GM21528 (cell line): ENCODE measurements around the gene DNAH17.

Experiments
- ATAC-seq: cut with Tn5 transposase; IDR thresholded peaks from one replicate; pipeline ENCODE4 v1.9.1; 2021; ENCODE audit warnings: mild to moderate bottlenecking, moderate library complexity; ENCODE audit not compliant: unreplicated experiment, low FRiP score

The DNAH17 gene

DNA sequence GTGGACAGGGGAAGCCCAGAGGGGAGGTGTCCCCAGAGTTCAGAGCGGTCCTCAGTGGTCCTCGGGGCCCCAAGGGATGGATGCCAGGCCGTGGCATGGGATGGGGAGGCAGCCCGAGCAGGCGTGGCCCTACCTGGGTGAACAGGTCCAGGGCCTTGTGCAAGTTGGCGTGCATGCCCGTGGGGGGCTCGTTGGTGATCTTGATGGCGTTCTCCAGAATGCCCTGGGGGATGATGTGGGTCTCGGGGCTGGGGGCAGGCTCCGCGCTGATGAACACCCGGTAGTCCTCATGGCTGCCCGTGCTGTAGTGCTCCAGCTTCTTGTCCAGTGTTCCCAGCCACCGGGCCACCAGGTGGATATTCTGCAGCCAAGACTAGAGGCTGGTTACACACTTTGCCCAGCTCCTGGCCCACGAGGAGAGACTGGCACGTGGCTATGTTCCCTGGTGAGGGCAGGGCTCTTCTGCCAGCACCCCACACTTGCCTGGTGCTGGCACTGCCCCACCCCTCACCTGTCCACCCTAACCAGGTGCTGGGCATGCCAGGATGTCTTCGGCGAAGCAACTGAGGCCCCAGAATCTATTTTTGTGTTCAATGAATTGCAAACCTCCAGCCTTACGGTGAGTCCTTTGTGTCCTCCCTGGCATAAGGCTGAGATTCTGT lies 139.6 kb downstream of the DNAH17 start:
- ATAC-seq: no peak

DNA sequence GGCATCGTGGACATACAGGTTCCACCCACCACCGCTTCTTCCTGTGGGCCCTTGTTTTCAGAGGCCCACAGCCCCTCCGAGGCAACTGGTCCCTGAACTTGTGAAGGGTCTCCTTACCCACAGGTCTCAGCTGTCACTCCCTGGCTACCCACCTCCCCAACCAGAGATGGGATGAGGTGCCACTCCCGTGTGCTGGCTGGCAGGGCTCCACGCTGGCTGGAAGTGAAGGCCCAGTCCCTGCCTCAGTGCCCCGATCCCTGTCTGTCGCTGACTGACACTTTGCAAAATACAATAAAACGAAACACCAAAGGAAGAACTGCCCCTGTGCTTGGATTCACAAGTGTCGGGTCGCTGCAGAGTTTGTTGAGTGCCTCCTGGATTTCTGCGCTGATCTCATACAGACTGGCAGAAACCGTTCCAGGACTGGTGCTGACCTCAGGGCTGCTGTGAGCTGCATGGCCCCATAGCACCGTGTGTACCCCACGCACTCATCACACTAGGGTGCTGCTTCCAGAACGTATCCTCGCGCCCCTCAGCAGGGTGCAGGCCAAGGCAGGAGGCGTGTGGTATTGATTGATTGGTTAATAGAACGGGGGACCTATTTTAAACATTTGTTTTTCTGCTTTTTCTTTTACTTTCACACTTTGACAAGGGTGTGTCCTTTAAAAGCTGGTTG lies 141.7 kb downstream of the DNAH17 start:
- ATAC-seq: no peak

DNA sequence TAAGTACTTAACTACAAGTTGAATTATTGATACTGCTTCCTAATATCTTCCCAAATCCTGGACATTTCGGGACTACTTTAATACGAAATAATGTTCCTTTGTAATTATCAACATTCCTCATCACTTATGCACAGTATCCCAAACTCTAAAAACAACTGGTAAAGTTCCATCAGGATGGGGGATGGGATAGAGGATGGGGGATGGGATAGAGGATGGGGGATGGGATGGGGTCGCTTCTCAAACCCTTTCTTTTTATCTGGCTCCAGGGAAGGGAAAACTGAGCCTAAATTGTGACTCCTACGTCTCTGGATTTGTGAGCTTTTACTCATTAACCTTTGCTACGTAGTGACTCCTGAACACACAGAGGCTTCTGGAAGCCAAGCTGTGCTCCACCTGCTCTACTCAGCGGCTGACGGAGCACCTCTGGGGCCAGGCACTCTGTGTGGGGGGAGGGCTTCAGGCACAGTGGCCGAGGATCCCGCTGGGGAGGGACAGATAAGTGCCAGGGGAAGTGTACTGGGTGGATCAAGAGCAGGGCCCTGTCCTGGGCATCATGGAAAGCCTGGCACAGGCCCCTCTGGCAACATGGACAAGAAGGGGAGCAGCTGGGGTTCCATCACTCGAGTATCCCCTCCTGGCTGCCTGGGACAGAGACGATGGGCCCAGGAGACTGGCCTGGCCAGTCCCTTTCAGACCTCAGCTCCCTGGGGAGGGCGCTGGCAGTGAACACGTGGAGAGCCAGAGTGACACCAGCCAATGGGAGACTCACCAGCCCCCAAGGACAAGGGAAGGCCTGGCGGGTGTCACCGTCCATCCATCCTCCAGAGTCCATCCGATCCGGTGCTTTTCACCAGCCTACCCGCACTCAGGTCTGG lies 142.5 kb downstream of the DNAH17 start:
- no peak for ATAC-seq

DNA sequence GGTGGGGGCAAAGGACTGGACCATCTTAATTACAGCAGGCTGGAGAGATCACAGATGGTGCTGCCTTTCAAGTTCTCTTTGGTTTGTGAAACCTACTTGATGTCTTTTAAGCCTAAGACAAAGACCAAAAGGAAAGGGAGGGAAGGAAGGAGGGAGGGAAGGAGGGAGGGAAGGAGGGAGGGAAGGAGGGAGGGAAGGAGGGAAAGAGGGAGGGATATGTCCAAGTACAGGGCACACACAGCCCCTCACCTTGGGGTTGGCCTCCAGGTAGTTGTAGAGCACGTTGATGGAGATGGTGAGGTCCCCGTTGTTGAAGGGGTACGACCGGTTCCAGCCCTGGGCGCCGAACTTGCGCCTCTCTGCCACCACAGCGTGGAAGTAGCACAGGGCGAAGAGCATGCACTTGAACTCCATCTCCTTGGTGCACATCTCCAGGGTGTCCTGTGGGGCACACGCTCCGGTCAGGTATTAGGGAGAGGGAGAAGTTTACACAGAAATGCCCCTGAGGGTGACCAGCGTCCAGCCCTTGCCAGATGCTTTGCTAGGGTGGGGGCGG lies 143.3 kb downstream of the DNAH17 start:
- no peak for ATAC-seq

DNA sequence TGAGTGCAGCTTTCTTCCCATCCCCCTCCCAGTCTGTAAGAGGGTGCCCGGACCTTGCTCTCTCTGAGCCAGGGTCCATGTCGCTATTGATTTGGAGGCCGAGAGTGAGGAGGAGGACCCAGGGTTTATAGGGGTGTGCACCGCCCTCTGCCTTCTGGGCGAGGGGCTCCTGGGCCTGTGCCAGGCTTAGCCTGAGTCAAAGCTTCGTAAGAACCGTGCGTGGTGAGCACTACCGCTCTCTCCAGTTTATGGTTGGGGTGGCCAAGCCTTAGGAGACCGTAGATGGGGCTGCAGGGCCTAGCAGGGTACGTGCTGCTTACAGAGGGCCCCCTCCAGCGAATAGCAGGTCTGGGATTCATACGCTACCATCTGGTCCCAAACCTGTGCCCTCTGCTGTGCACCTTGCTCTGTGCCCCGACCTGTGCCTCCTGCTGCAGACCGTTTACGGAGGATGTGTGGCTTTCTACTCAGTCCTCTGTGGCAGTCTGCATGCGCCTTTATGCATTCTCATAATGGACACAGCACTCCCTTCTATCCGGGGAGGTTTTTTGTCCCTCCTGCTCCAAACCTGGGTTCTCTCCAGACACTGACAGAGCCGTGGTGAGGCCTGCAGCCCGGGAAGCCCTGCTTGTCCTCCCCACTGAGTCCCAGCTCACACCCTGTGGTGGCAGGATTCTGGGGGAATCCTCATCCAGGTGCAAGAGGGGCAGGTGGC lies 144.0 kb downstream of the DNAH17 start:
- no peak for ATAC-seq

DNA sequence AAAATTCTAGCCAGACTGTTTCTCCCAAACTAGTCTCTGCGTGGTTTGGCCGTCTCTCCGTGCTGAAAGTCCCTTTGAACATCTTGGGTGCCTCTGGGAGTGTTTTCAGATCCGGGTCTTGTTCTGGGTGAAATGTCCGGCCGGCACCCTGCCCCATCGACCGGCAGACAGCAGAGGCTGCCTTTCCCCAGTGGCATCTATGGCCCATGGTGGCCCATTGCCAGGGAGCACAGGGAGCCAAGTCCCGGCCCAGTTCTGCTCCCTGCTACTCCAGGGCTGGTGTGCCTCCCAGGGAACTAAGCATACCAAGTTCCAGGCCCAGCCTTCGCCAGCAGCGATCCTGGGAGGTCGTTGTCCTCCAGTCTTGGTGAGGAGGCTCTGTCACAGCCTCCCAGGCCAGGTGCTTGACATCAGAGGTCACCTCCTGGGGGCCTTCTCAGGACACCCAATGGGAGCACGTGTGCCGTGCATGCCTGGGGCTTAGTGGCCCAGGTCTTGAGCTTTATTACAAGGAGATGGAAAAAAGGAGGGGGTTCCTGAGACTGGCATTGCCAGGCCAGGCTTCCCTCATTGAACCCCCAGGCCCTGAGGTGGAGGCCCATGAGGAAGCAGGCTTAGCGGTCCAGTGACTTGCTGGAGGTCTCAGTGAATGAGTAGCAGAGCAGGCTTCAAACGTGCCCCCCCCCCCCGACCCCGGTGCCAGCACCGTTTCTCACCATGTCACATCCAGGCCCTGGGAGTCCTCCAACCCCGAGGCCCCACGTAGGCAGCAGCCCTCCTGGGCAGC lies 144.8 kb downstream of the DNAH17 start:
- ATAC-seq: no peak

DNA sequence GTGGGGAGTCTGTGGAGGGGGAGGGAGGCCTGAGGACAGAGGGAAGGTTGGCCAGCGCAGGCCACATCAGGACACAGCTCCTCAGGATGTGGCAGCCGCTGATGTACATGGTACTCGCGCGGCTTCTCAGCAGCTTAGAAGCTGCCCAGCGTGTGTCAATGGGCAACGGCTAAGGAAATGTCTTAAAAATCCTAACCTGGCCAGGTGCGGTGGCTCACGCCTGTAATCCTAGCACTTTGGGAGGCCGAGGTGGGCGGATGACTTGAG lies 145.6 kb downstream of the DNAH17 start:
- no peak for ATAC-seq

DNA sequence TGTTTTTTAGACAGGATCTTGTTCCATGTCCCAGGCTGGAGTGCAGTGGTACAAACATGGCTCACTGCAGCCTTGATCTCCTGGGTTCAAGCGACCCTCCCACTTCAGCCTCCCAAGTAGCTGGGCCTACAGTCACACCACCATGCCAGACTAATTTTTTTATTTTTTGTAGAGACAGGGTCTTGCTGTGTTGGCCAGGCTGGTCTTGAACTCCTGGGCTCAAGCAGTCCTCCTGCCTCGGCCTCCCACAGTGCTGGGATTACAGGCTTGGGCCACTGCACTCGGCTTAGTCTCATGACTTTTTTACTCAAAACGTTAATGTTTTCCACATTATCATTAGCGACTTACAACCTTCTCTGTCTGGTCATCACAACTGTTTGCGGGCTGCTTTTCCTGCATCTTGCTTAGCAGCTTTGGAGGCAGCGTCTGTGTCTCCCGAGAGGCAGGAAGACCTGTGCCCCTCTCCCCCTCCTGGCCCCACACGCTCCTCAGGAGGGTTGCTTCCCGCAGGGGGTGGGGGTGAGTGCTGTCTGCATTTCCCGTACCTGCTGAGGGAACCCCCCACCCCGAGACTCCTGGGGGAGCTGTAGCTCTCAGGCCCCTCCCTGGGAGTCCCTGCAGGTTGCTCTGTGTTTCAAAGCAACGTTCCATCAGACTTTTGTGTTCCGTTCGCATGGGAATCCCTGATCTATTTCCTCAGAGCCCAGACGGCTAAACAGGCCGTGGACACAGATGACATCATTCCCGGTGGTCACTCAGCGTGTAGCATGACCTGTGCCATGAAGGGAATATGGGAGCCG lies 146.1 kb downstream of the DNAH17 start:
- no peak for ATAC-seq

DNA sequence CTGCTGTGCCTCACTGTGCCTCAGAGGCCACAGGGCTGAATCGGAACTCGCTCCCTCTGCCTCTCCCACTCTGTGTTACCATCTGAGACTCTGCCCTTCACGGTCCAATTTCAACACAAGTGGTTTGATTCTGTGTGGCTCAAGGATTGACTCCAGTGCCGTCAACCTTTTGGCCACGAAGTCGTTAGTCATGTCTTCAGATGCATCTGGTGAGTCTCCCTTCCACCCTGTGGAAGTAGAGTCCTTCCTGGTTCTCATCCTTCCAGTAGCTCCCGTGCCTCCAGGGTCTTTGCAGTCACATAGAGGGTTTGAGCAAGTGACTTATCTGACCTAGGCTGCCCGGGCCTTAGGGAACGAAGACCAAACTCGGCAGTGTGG lies 147.6 kb downstream of the DNAH17 start:
- ATAC-seq: no peak

DNA sequence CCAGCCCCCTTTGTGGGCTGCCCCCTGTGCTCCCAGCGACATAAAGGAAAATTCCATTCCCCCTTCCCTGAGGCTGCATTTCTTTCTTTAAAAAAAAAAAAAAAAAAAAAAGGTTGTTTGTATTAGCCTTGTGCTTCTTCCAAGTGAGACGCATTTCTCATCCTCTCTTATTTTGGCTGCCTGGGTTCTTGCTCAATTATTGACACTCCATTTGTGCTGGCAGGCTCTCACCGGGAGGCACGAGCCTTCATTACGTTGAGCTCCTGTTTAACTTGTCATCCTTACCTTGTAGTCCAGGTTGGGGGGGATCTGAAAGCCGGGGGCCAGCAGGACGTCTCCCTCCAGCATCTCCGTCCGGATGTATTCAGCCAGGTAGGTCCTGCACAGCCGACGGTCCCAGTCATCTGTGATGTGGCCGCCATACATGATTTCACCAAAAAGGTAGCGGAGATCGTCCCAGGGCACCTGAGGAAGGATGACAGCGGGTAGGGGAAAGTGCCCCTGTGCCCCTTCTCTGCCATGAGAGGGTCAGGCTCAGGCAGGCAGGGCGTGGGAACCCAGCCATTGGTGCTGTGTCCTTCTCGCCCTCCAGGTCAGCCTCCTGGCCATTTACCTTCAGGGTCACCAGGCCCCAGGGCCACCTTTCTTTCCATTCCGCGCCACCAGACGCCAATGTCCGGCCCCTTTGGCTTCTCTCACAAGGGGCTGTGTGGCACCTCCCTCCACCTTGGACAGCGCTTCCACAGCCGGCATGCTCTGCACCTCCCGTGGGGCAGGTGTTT lies 148.2 kb downstream of the DNAH17 start:
- ATAC-seq: no peak

DNA sequence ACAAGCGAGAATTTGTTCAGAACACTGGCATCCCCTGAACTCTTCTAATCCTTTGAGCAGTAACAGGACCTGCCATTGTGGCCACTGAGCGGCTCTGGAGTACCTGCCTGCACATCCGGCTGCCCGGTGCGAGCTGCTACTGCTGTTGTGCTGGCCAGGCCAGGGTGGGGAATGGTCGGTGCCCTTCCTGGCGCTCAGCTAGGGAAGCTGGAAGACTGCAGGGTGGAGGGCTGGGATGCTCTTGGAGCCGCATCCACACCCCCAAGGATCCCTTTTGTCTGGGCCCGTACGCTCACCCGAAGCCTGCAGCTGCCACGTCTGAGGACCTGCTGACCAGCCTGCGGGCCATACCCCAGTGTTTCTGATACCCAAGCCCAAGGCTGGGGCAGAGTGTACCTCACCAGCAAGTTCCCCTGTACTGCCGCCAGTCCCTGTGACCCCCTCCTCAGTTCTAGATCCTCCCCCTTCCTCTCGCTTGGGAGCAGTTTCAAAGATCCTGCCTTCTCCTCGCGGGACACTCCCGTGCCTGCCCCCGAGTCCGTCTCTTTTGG lies 149.1 kb downstream of the DNAH17 start:
- no peak for ATAC-seq

DNA sequence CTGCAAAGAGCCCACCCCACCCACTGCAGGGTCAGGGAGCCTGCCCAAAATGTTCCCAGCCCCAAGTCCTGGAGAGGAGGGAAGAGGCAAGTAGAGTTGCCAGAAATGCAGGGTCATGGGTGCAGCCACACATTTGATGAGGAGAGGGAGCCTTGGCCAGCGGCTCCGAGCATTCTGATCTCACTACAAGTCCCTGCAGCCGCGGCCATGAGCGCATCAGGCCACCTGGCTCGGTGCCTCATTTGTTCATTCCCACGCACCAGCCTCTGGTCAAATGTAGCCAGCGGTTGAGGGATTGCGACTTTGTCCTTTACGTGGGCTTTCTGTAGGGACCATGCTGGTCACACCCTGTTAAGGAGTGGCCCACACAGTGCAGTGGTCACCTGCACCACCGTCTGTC lies 150.1 kb downstream of the DNAH17 start:
- ATAC-seq: no peak

DNA sequence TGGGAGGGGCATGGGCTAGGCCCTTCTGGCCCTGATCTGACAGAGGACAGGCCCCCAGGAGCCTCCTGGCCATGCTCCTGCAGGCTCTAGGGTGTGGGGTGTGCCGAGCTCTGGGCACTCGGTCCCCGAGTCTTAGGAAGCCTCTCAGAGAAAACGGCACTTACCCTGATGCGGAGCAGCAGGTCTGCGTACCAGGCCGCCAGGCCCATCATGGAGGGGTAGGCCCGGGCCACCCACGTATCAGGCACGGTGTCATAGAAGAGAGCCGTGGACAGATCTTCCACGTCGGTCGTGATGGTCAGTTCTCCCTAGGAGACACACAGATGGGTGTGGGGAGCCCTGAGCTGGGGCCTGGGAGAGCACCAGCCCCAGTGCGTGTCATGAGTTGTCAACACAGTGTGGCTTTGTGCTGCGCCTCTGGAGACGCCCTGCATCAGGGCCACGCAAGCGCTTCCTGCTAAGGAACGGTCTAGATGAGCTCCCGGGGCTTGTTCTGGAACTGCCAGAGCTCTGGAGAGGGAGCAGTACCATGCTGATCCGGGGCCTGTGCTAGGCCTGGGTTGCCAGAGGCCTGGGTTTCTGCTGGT lies 150.8 kb downstream of the DNAH17 start:
- no peak for ATAC-seq

DNA sequence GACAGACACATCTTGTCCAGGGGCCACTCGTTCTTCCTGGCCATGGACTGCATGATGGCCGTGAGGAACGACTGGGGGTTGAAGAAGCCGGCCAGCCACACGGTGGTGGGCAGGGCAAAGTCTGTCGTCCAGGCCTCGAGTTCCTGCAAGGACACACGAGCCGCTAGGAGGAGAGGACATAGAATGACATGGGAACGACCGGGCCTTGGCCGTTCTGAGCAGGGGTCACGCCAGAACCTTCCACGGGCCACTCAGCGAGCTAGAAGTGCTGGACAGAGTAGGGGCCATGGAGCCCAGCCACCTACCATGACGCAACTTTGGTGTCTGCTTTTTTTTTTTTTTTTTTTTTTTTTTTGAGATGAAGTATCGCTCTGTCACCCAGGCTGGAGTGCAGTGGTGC lies 151.8 kb downstream of the DNAH17 start:
- ATAC-seq: no peak

DNA sequence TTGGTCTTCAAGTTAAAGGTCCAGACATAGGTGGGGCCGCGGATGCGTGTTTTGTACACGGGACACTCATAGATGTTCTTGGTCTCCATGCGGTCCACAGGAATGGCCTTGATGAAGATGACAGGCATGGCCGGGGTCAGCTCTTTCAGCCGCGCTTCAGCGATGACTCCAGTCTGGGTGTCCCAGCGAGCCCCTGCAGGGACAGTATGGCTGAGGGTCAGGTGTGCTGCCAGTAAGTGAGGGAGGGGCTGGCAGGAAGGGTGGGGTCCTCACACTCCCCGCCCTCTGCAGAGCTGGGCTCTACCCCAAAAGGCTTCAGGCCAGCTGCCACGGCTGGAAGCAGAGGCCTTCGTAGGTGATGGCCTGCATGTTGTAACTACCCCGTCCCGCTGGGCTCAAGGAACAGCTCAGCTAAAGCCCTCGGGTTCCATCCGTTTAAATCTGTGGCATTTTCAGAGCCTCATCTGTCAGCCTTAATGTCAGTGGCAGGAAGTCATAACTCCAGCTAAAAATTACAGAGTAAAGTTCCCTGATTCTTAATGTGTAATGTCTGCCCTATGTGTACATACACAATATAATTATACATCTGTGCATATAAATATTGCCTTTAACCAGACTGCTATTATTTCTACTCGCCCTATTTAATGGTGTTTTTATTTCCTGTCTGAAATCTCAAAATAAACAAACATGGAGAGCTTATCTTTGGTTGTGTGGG lies 153.1 kb downstream of the DNAH17 start:
- no peak for ATAC-seq

DNA sequence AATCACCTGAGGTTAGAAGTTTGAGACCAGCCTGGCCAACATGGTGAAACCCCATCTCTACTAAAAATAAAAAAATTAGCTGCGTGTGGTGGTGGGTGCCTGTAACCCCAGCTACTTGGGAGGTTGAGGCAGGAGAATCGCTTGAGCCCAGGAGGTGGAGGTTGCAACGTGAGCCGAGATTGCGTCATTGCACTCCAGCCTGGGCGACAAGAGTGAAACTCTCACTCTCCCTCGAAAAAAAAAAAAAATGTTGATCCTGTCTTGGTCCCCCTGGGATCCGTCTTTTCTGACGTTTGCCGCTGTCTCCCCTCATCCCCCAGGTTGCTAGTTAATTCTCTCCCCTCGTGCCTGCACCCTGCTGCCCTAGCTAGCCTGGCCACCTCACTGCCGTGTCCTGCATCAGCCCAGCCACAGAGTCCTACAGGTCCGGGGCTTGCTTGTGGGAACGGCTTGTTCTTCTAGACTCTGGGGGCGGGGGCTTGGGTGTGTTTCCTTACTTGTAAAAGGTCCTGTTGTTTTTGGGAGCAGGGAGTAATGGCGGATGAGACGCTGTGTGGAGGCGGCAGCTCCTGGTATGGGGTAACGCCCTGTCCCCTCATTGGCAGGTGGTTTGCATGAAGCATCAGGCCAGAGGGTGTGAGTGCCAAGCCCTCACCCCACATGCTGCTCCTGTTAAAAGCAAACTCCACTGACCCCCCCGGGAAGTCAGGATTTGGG lies 154.2 kb downstream of the DNAH17 start:
- ATAC-seq: no peak

DNA sequence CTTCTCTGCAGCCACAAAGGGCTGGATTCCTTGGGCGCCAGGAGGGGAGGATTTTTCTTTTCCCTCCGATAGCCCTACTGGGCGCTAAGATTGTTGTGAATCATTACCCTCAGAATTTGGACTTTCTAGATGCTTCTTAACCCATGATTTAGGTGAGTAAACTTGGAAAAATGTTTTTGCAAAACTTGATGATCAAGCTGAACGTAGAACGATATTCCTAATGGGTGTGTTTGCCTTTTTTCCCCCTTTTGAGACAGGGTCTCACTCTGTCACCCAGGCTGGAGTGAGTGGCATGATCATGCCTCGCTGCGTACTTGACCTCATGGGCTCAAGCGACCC lies 155.0 kb downstream of the DNAH17 start:
- ATAC-seq: no peak
